GM12801 (cell line): ENCODE results near the gene SPTLC2.

ENCODE experiments used
- CTCF ChIP-seq: IDR thresholded peaks from one replicate; pipeline ENCODE4 v1.5.1; 2011; ENCODE audit warnings: control low read depth; ENCODE audit not compliant: insufficient read length; ENCODE audit errors: extremely low read depth

The SPTLC2 gene

GRCh38 chr14:77478796-77479195 is 137.6 kb downstream of the SPTLC2 start:
- no peak for TF ChIP-seq CTCF

GRCh38 chr14:77478029-77478428 is 138.4 kb downstream of the SPTLC2 start:
- no peak for TF ChIP-seq CTCF

GRCh38 chr14:77475432-77476115 is 140.9 kb downstream of the SPTLC2 start:
- TF ChIP-seq CTCF = no peak

DNA sequence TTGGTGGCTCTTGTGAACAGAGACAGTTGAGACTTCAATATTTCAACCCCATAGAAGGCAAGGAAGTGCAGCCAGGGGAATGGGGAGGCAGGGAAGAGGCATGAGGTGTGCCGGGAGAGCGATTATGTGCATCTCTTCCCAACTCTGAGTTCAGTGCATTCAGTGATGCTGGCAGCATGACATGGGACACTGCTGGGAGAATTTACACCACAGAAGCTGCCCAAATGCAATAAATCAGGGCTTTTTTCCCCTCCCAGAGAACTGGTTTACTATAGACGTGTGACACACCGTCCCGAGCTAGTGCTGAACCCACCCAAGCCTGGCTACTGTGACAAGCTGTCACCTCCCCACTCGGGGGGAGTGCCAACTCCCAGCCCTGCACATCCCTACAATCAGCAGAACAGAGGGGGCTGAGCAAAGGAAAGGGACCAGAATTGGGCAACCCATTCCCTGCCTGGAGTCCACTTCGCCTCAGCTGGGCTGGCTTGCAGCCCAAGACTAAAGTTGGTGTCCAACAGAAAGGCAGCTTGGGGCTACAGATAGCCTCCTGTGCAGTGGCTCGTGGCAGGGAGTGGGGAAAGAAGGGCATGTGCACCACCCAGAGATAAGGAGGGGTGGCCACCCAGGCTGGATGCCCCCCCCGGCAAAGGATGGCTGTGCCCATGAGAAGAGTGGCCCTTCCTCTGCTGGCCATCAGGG is 141.8 kb downstream of the SPTLC2 start:
- no peak for TF ChIP-seq CTCF

DNA sequence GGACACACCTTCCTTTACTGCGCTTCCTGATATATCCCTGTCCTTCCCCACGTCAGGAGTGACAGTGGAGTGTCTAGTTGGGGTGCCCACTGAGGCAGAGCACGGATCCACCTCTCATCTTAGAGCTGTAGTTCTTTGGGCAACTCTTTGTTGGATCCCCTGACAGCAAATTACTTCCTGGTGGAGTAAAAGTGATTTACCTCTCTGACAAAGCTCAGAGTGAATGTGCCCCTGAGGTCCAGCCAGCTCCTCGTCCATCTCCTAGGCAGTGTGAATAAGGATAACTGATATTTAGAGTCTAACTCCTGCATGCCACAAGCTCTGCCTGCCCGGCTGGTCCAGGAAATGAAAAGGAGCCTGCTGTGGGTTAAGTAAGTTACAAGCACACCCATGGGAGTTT is 142.5 kb downstream of the SPTLC2 start:
- TF ChIP-seq CTCF = no peak

- no peak for TF ChIP-seq CTCF
Measured at GRCh38 chr14:77470224-77470870, 146.1 kb downstream of the SPTLC2 start.

GRCh38 chr14:77469539-77469938 is 146.9 kb downstream of the SPTLC2 start:
- no peak for TF ChIP-seq CTCF
